Vagina (tissue), 2 donors: ENCODE measurements around the gene PRDM10. TPM values are rescaled to one million over a fixed set of nuclear protein-coding genes. Genes with fewer than 3 reads are reported as not detected.
A peak's percentile ranks its signal among the peaks of the same experiment; 100 is the strongest.

ENCODE experiments used
- DNase-seq, 2 donors: peaks; one replicate each; pipeline ENCODE4 v3.0.0-alpha.2; 2017; ENCODE audit errors: extremely low spot score in 2 of 2
- H3K27ac ChIP-seq: fragments of 200-600 bp; sonication (generic); one replicate; pipeline ENCODE4 v1.5.1; 2019
- H3K27me3 ChIP-seq: fragments of 200-600 bp; sonication (generic); one replicate; pipeline ENCODE4 v1.5.1; 2019
- H3K36me3 ChIP-seq, 2 donors: fragments of 200-600 bp; sonication (generic); one replicate each; pipeline ENCODE4 v1.5.1; 2017 to 2019
- H3K4me1 ChIP-seq: fragments of 200-600 bp; sonication (generic); one replicate; pipeline ENCODE4 v1.5.1; 2019
- H3K4me3 ChIP-seq, 2 donors: fragments of 200-600 bp; sonication (generic); 1 replicate in 1 of 2; 2 replicates in 1 of 2; pipeline ENCODE4 v1.5.1; 2016 to 2019
- H3K9me3 ChIP-seq: fragments of 200-600 bp; sonication (generic); one replicate; pipeline ENCODE4 v1.5.1; 2019
- CTCF ChIP-seq, 3 experiments: fragments of 450-650 bp in 2 of 3; fragments of 200-600 bp in 1 of 3; sonication (generic) in 1 of 3; IDR thresholded peaks; one replicate each; pipeline ENCODE4 v1.5.1; 2017 to 2019; ENCODE audit warnings: antibody characterized with exemption in 3 of 3, mild to moderate bottlenecking in 2 of 3, moderate library complexity in 2 of 3
- POLR2A ChIP-seq, 2 donors: fragments of 450-650 bp; IDR thresholded peaks; one replicate each; pipeline ENCODE4 v1.6.1; 2017; ENCODE audit warnings: antibody characterized with exemption in 2 of 2, mild to moderate bottlenecking in 2 of 2, moderate library complexity in 2 of 2
- POLR2AphosphoS5 ChIP-seq, 2 donors: sonication (generic); formaldehyde crosslinking; IDR thresholded peaks; one replicate each; pipeline ENCODE4 v1.9.0; 2017; ENCODE audit warnings: antibody characterized with exemption in 2 of 2, mild to moderate bottlenecking in 2 of 2, low read depth in 1 of 2; ENCODE audit not compliant: insufficient read depth in 1 of 2
- intact Hi-C: fragments of 100-400 bp; cut with DNase I; formaldehyde crosslinking; loops from one replicate; pipeline ENCODE4 v1.15.1; 2023
- total RNA-seq: library from RNA; depleted of rRNA; stranded (reverse); fragments of >200 nt; gene quantifications from one replicate; pipeline ENCODE4 v1.2.3, GENCODE V29; 2016

PRDM10 gene
- total RNA-seq, 1 donor from 2014 or later, result 11.3 TPM

DNA sequence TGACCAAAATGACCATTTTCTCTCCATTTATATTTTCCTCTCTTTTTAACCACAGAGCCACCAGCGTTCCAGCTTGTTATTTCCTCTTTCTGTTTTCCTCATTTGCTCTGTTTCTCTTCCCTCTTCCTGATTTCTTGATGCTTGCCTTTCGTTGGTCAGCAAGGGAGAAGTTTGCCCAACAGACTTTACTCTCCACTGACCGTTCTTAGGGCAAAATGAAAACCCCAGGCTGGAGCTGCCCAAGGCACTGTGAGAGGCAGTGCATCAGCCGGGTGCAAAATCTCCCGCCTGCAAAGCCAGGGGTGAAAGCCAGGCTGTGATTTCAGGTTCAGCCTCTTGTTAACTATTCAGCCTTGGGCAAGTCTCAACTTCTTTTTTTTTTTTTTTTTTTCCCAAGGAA lies 40.9 kb upstream of the PRDM10 start:
- no peak overlapping the region for H3K27ac ChIP-seq
- no peaks in the 10 kb centered on the region for H3K9me3 ChIP-seq
- no peak overlapping the region for H3K4me3 ChIP-seq
- no peaks in the 10 kb centered on the region for H3K36me3 ChIP-seq
- TF ChIP-seq POLR2AphosphoS5 (IDR thresholded peaks at IDR 0.05; ENCODE audit: insufficient read depth in 1 of 2, low read depth in 1 of 2), result no peak
- no peak for TF ChIP-seq POLR2A (IDR thresholded peaks at IDR 0.05)
- no peak for TF ChIP-seq CTCF (IDR thresholded peaks at IDR 0.05)
- no peaks in the 10 kb centered on the region for H3K4me1 ChIP-seq
- intact Hi-C loops, result no loop called here
- no peaks in the 10 kb centered on the region for H3K27me3 ChIP-seq
- DNase-seq, result no peak

DNA sequence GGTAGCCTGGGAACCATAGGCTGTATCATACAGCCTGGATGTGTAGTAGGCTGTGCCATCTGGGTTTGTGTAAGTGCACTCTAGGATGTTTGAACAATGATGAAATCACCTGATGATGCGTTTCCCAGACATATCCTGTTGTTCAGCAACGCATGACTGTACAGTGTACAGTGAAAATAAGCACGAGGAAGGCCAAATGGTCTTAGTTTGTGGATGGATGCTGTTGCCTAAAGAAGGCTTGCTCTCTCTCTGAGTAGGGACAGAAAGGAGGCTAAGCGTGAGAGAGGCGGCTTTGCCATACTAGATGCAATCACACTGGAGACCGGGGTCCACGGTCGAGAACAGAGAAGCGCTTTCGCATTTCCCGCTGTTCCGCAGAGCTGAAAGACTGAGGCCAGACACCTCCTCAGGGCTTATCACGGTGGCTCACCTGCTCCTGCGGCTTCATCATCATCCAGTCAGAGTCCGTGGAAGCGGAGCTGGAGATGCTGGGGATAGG lies 39.5 kb upstream of the PRDM10 start:
- no peak for DNase-seq
- Histone ChIP-seq H3K4me1 (no peaks in the 10 kb centered on the region), H3K9me3 (no peaks in the 10 kb centered on the region), H3K36me3 (no peaks in the 10 kb centered on the region), H3K27me3 (no peaks in the 10 kb centered on the region), H3K27ac (no peak overlapping the region), H3K4me3 (no peak overlapping the region)
- intact Hi-C loops, result no loop called here
- TF ChIP-seq CTCF (IDR thresholded peaks at IDR 0.05) (no peak), POLR2A (IDR thresholded peaks at IDR 0.05) (no peak), POLR2AphosphoS5 (IDR thresholded peaks at IDR 0.05; ENCODE audit: insufficient read depth in 1 of 2, low read depth in 1 of 2) (no peak)

DNA sequence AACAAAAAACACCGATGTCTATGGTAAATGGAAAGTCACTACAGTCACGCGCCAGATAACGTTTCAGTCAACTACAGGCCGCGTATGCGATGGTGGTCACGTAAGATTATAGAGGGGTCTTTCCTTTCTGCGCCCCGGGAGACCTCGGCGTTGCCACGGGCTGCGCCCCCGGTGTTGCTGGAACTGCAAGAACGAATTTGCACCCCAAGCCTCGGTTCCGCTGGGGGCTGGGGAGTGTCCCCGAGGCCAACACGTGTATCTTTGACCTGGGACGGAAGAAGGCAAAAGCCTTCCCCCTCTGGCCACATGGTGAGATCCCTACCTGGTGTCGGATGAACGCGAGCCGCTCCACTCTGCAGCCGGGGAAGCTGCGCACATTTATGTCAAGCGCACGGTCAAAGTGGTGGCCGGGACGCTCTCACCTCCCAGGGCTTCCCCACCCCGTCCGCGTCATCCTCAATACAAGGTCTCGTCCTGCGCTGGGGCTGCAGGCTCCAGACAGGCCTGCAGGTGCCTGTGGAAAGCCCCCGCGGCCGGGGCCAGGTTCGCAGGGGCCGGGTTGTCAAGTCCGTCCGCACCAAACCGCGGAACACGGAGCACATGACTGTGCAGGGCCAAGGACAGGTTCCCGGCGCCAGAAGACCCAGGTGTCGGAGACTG lies 37.8 kb upstream of the PRDM10 start:
- Histone ChIP-seq H3K9me3 (no peaks in the 10 kb centered on the region), H3K4me3 (no peak overlapping the region), H3K4me1 (no peaks in the 10 kb centered on the region), H3K36me3 (no peaks in the 10 kb centered on the region), H3K27me3 (no peaks in the 10 kb centered on the region), H3K27ac (no peak overlapping the region)
- intact Hi-C loops, result no loop called here
- no peak for DNase-seq
- TF ChIP-seq POLR2AphosphoS5 (IDR thresholded peaks at IDR 0.05; ENCODE audit: insufficient read depth in 1 of 2, low read depth in 1 of 2), result no peak
- TF ChIP-seq CTCF (IDR thresholded peaks at IDR 0.05), result no peak
- no peak for TF ChIP-seq POLR2A (IDR thresholded peaks at IDR 0.05)

- no peak for DNase-seq
- Histone ChIP-seq H3K4me3 (no peak overlapping the region), H3K9me3 (no peaks in the 10 kb centered on the region), H3K36me3 (no peaks in the 10 kb centered on the region), H3K27ac (no peak overlapping the region), H3K4me1 (no peaks in the 10 kb centered on the region), H3K27me3 (no peaks in the 10 kb centered on the region)
- intact Hi-C loops, result no loop called here
- TF ChIP-seq POLR2A (IDR thresholded peaks at IDR 0.05) (no peak), CTCF (IDR thresholded peaks at IDR 0.05) (no peak), POLR2AphosphoS5 (IDR thresholded peaks at IDR 0.05; ENCODE audit: insufficient read depth in 1 of 2, low read depth in 1 of 2) (no peak)
Measured at GRCh38 chr11:130037881-130038585, 35.4 kb upstream of the PRDM10 start.

DNA sequence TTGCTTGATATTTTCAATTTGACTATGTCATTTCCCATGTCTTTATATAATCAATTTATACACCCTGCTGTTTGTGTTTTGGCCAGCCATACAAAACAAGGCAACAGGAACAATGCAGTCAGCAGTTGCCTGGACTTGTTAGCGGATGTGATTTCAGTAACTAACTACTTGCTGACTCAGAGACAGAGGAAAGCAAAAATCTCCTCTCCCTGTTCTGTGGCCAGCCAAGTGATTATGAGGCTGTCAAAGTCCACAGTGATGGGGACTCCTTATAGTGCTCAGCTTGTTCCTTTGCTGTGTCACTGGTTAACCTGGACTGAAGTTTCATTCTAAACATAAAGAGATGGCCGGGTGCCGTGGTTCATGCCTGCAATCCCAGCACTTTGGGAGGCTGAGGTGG lies 34.4 kb upstream of the PRDM10 start:
- H3K4me1 ChIP-seq, result no peaks in the 10 kb centered on the region
- no peaks in the 10 kb centered on the region for H3K27me3 ChIP-seq
- H3K27ac ChIP-seq, result no peak overlapping the region
- DNase-seq, result no peak
- H3K4me3 ChIP-seq, result no peak overlapping the region
- intact Hi-C loops, result no loop called here
- no peaks in the 10 kb centered on the region for H3K36me3 ChIP-seq
- no peaks in the 10 kb centered on the region for H3K9me3 ChIP-seq
- TF ChIP-seq CTCF (IDR thresholded peaks at IDR 0.05), result no peak
- peak in 1 of 2 donors; percentile 49 for TF ChIP-seq POLR2AphosphoS5 (IDR thresholded peaks at IDR 0.05; ENCODE audit: insufficient read depth in 1 of 2, low read depth in 1 of 2)
